OCI-LY3 (cell line): ENCODE measurements around the gene FSHR.

Experiments used
- EZH2phosphoT487 ChIP-seq: fragments of 200-600 bp; shearing (Covaris generic); IDR thresholded peaks from 2 replicates; pipeline ENCODE4 v1.6.1; 2018; ENCODE audit warnings: antibody characterized with exemption, mixed run types, low read depth
- TF ChIP-seq, protein P1 (sequence below): fragments of 200-600, 300-600 bp; sonication (generic); IDR thresholded peaks from 2 replicates; pipeline ENCODE4 v1.5.1; 2014; ENCODE audit warnings: antibody characterized with exemption, low read length, low read depth

- TF ChIP-seq, protein P1, sequence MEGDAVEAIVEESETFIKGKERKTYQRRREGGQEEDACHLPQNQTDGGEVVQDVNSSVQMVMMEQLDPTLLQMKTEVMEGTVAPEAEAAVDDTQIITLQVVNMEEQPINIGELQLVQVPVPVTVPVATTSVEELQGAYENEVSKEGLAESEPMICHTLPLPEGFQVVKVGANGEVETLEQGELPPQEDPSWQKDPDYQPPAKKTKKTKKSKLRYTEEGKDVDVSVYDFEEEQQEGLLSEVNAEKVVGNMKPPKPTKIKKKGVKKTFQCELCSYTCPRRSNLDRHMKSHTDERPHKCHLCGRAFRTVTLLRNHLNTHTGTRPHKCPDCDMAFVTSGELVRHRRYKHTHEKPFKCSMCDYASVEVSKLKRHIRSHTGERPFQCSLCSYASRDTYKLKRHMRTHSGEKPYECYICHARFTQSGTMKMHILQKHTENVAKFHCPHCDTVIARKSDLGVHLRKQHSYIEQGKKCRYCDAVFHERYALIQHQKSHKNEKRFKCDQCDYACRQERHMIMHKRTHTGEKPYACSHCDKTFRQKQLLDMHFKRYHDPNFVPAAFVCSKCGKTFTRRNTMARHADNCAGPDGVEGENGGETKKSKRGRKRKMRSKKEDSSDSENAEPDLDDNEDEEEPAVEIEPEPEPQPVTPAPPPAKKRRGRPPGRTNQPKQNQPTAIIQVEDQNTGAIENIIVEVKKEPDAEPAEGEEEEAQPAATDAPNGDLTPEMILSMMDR: no peak
- no peak for TF ChIP-seq EZH2phosphoT487
These were observed 52.2 kb downstream of the FSHR start for GRCh38 chr2:49102146-49102545.
